CD4-positive, alpha-beta T cell (primary cell): ENCODE measurements around the gene MGAT1. TPM values are rescaled to one million over a fixed set of nuclear protein-coding genes. Genes with fewer than 3 reads are reported as not detected.
"Not testable (repeated sequence)": the region's sequence is repeated elsewhere in the genome, so short reads cannot be mapped to it uniquely, and the experiment has no call there.

Source experiments
- ATAC-seq: fragments of 200-7000 bp; cut with Tn5 transposase; one replicate; pipeline ENCODE4 v1.10.0; 2022; ENCODE audit warnings: mild to moderate bottlenecking; ENCODE audit not compliant: poor library complexity
- CTCF ChIA-PET: fragments of 350-600 bp; sonication (Branson Sonifier 250); formaldehyde crosslinking; loops from one replicate; lab custom pipeline; 2021; ENCODE audit warnings: antibody characterized with exemption, inconsistent platforms; lab: Charles Lee
- POLR2A ChIA-PET: fragments of 350-600 bp; sonication (Branson Sonifier 250); formaldehyde crosslinking; loops from one replicate; lab custom pipeline; 2021; ENCODE audit warnings: antibody characterized with exemption, inconsistent platforms; lab: Charles Lee
- DNase-seq, 14 experiments: peaks; one replicate each; pipeline ENCODE4 v3.0.0-alpha.2; 2013 to 2020; ENCODE audit warnings: mixed read lengths in 2 of 14
- H3K27ac ChIP-seq, 2 donors: one replicate each; pipeline versions ENCODE4 v1.5.1 to v1.7.0; 2013; ENCODE audit warnings: low read length in 2 of 2, low read depth in 1 of 2, mild to moderate bottlenecking in 1 of 2
- H3K27me3 ChIP-seq, 2 experiments: 1 replicate in 1 of 2; 2 replicates in 1 of 2; pipeline versions ENCODE4 v1.6.1 to v1.7.0; 2013; ENCODE audit warnings: low read length in 2 of 2, control low read depth in 1 of 2, mild to moderate bottlenecking in 1 of 2, moderate library complexity in 1 of 2; ENCODE audit not compliant: insufficient read depth in 2 of 2, control insufficient read depth in 1 of 2
- H3K36me3 ChIP-seq: one replicate; pipeline ENCODE4 v1.6.1; 2013; ENCODE audit warnings: low read length, control low read depth; ENCODE audit not compliant: insufficient read depth
- H3K4me1 ChIP-seq: one replicate; pipeline ENCODE4 v1.6.1; 2013; ENCODE audit warnings: low read length, control low read depth; ENCODE audit not compliant: insufficient read depth
- H3K4me3 ChIP-seq: one replicate; pipeline ENCODE4 v1.5.1; 2013; ENCODE audit warnings: mild to moderate bottlenecking, low read length, moderate library complexity
- H3K9me3 ChIP-seq, 2 experiments: 1 replicate in 1 of 2; 2 replicates in 1 of 2; pipeline versions ENCODE4 v1.6.1 to v1.7.0; 2013; ENCODE audit warnings: low read length in 2 of 2, mild to moderate bottlenecking in 2 of 2, control low read depth in 1 of 2, moderate library complexity in 1 of 2; ENCODE audit not compliant: control insufficient read depth in 1 of 2, insufficient read depth in 1 of 2
- H3K27ac Mint-ChIP-seq: one replicate; pipeline ENCODE4 v1.8.0; 2020; ENCODE audit warnings: mixed read lengths
- H3K27me3 Mint-ChIP-seq: one replicate; pipeline ENCODE4 v1.8.0; 2021; ENCODE audit warnings: mixed read lengths
- H3K36me3 Mint-ChIP-seq: one replicate; pipeline ENCODE4 v1.8.0; 2021; ENCODE audit warnings: low read depth, mixed read lengths
- H3K4me1 Mint-ChIP-seq: one replicate; pipeline ENCODE4 v1.8.0; 2021; ENCODE audit warnings: low read depth, mixed read lengths
- H3K4me3 Mint-ChIP-seq: one replicate; pipeline ENCODE4 v1.8.0; 2020; ENCODE audit warnings: mild to moderate bottlenecking, mixed read lengths
- H3K9me3 Mint-ChIP-seq: one replicate; pipeline ENCODE4 v1.8.0; 2020; ENCODE audit warnings: mixed read lengths
- CTCF ChIP-seq: fragments of 200-600 bp; IDR thresholded peaks from one replicate; pipeline ENCODE4 v1.8.0; 2022; ENCODE audit warnings: antibody characterized with exemption, mild to moderate bottlenecking
- intact Hi-C, 2 experiments: fragments of 100-400 bp; cut with DNase I in 1 of 2; cut with micrococcal nuclease in 1 of 2; formaldehyde crosslinking; loops; one replicate each; pipeline versions ENCODE4 v1.15.1 to v1.9.0; 2023 to 2025; cut with DNase I, micrococcal nuclease
- total RNA-seq, 174 experiments: library from RNA in 2 of 174; stranded (reverse) in 2 of 174; gene quantifications; one replicate each; pipeline ENCODE4 v1.2.3 and lab custom pipeline; 2021 to 2026

Gene MGAT1
- total RNA-seq, 2 experiments from 2014 or later: 49.0 to 60.2 TPM

- H3K27ac Mint-ChIP-seq: peak overlapping the region; percentile 54
Measured at GRCh38 chr5:180782748-180783147, 19.9 kb downstream of the MGAT1 start.

GRCh38 chr5:180781900-180782326, 20.7 kb downstream of the MGAT1 start:
- not testable (repeated sequence) for H3K36me3 ChIP-seq, H3K27me3 ChIP-seq, H3K9me3 Mint-ChIP-seq, H3K4me3 ChIP-seq, ATAC-seq, H3K4me3 Mint-ChIP-seq, H3K36me3 Mint-ChIP-seq, DNase-seq, H3K9me3 ChIP-seq, H3K27ac ChIP-seq, H3K27ac Mint-ChIP-seq, H3K27me3 Mint-ChIP-seq
- peaks cover 18% of the 10 kb centered on the region for H3K4me1 ChIP-seq
- ChIA-PET CTCF (interaction anchor here (0.6 kb wide), 1 partner anchor 97 kb away, joined by 3 read pairs; no protein-coding TSS in a partner anchor), POLR2A (interaction anchor here (1.3 kb wide), 1 partner anchor 22 kb away, joined by 3 read pairs; no protein-coding TSS in a partner anchor)
- H3K4me1 Mint-ChIP-seq: peaks cover 35% of the 10 kb centered on the region
- intact Hi-C loops: loop anchor here (5.0 to 10.0 kb wide), 4 partner anchors 53 to 373 kb away; partner anchors contain the start of gene ZFP62 (in 1 of the 2)

More at GRCh38 chr5:180782748-180783147, 19.9 kb downstream of the MGAT1 start:
- Mint-ChIP-seq H3K4me1 (peaks cover 43% of the 10 kb centered on the region), H3K4me3 (no peak overlapping the region), H3K27me3 (no peaks in the 10 kb centered on the region), H3K36me3 (peaks cover 7% of the 10 kb centered on the region), H3K9me3 (no peaks in the 10 kb centered on the region)
- TF ChIP-seq CTCF: no peak
- Histone ChIP-seq H3K4me1 (peaks cover 22% of the 10 kb centered on the region), H3K9me3 (no peaks in the 10 kb centered on the region), H3K27ac (no peak overlapping the region), H3K27me3 (no peaks in the 10 kb centered on the region), H3K4me3 (no peak overlapping the region), H3K36me3 (no peaks in the 10 kb centered on the region)
- ChIA-PET CTCF (no interaction called here), POLR2A (interaction anchor here (5.5 kb wide), 1 partner anchor 20 kb away, joined by 38 read pairs; the partner anchor contains the start of gene MGAT1)
- no peak for DNase-seq
- intact Hi-C loops: loop anchor here (5.0 to 10.0 kb wide), 4 partner anchors 52 to 372 kb away; partner anchors contain the start of gene ZFP62 (in 1 of the 2)
- no peak for ATAC-seq

- no peaks in the 10 kb centered on the region for H3K36me3 ChIP-seq
- CTCF ChIA-PET: no interaction called here
- no peak overlapping the region for H3K4me3 Mint-ChIP-seq
- TF ChIP-seq CTCF: no peak
- no peaks in the 10 kb centered on the region for H3K9me3 Mint-ChIP-seq
- ATAC-seq: no peak
- H3K27me3 ChIP-seq: no peaks in the 10 kb centered on the region
- H3K27me3 Mint-ChIP-seq: no peaks in the 10 kb centered on the region
- POLR2A ChIA-PET: no interaction called here
- H3K4me3 ChIP-seq: no peak overlapping the region
- H3K27ac Mint-ChIP-seq: no peak overlapping the region
- no peak for DNase-seq
- H3K36me3 Mint-ChIP-seq: no peaks in the 10 kb centered on the region
- intact Hi-C loops: loop anchor here (5.0 to 10.0 kb wide), 4 partner anchors 55 to 375 kb away; partner anchors contain the start of gene ZFP62 (in 1 of the 2)
- H3K27ac ChIP-seq: no peak overlapping the region
- peaks cover 17% of the 10 kb centered on the region for H3K4me1 Mint-ChIP-seq
- H3K9me3 ChIP-seq: no peaks in the 10 kb centered on the region
- peaks cover 3% of the 10 kb centered on the region for H3K4me1 ChIP-seq
Measured at GRCh38 chr5:180779985-180780610, 22.5 kb downstream of the MGAT1 start.
